ENCODE measurements around the gene TEX264. TPM values are rescaled to one million over a fixed set of nuclear protein-coding genes. Genes with fewer than 3 reads are reported as not detected.

TEX264 gene
- total and polyA plus RNA-seq, 2 of the 13 experiments (the other 11 are each of a cell fraction or from before 2014, with no cell fraction given): 35.2 to 52.1 TPM

GRCh38 chr3:51686056-51686455 is 15.0 kb downstream of the TEX264 start:
- ChIA-PET CTCF (ENCODE audit: low intra/inter-chr PET ratio, low total read pairs) (no interaction called here), POLR2A (no interaction called here)
- Histone ChIP-seq H3K4me3 (replicated peaks in 1 of 3; ENCODE audit: insufficient read depth in 1 of 3, low read depth in 2 of 3, low read length in 3 of 3) (no peak overlapping the region), H3K9ac (ENCODE audit: insufficient read depth, low read depth, low read length) (no peak overlapping the region), H3K4me1 (ENCODE audit: insufficient read depth, low read length) (0 out of 2 replicates have a peak, but pooled peaks cover 12% of the 10 kb centered on the region), H4K20me1 (ENCODE audit: insufficient read depth, low read length) (peaks cover 4% of the 10 kb centered on the region; the same call in 1 of the 2 replicates), H3K27ac (ENCODE audit: extremely low read length, insufficient read depth, low read length) (no peak overlapping the region), H3K9me3 (ENCODE audit: low read length) (no peaks in the 10 kb centered on the region), H3K36me3 (replicated peaks in 1 of 2; ENCODE audit: control insufficient read depth in 1 of 2, insufficient read depth in 2 of 2, low read length in 2 of 2) (peaks cover 28 to 56% of the 10 kb centered on the region in 2 experiments), H3K4me2 (ENCODE audit: low read depth, low read length) (no peak overlapping the region), H3K27me3 (ENCODE audit: control insufficient read depth in 1 of 2, insufficient read depth in 2 of 2, low read length in 2 of 2) (no peaks in the 10 kb centered on the region; a peak in 1 of 5 replicates), H3K79me2 (ENCODE audit: insufficient read depth, low read length) (peaks cover 3% of the 10 kb centered on the region), H2AFZ (ENCODE audit: low read length) (no peak overlapping the region)
- FAIRE-seq: no peak
- BruUV-seq (replicated peaks): no TSS peak
- DNase-seq (ENCODE audit: low spot score): no peak
- in situ Hi-C loops (cut with HindIII; ENCODE audit: extremely low pct_ligation_motif_present, low pct_unique_long_range_greater_than_20kb): no loop called here
- intact Hi-C loops (cut with micrococcal nuclease; ENCODE audit: unreplicated experiment): no loop called here
- no peak for TF ChIP-seq ZNF776 (CRISPR knock-in tag; IDR thresholded peaks at IDR 0.05)
- ATAC-seq: no peak
- WGBS (ENCODE audit: low lambda C conversion rate): 100% methylated on average over 3 of the region's 4 CpGs

GRCh38 chr3:51686512-51687215 is 15.6 kb downstream of the TEX264 start:
- Histone ChIP-seq H3K79me2 (ENCODE audit: insufficient read depth, low read length) (peaks cover 3% of the 10 kb centered on the region), H3K27me3 (ENCODE audit: control insufficient read depth in 1 of 2, insufficient read depth in 2 of 2, low read length in 2 of 2) (no peaks in the 10 kb centered on the region; a peak in 1 of 5 replicates), H3K4me2 (ENCODE audit: low read depth, low read length) (no peak overlapping the region), H3K9me3 (ENCODE audit: low read length) (no peaks in the 10 kb centered on the region), H3K4me3 (replicated peaks in 1 of 3; ENCODE audit: insufficient read depth in 1 of 3, low read depth in 2 of 3, low read length in 3 of 3) (no peak overlapping the region), H4K20me1 (ENCODE audit: insufficient read depth, low read length) (peaks cover 1% of the 10 kb centered on the region; the same call in 1 of the 2 replicates), H3K4me1 (ENCODE audit: insufficient read depth, low read length) (0 out of 2 replicates have a peak, but pooled peaks cover 7% of the 10 kb centered on the region), H2AFZ (ENCODE audit: low read length) (no peak overlapping the region), H3K9ac (ENCODE audit: insufficient read depth, low read depth, low read length) (no peak overlapping the region), H3K36me3 (replicated peaks in 1 of 2; ENCODE audit: control insufficient read depth in 1 of 2, insufficient read depth in 2 of 2, low read length in 2 of 2) (peaks cover 28 to 56% of the 10 kb centered on the region in 2 experiments), H3K27ac (ENCODE audit: extremely low read length, insufficient read depth, low read length) (no peak overlapping the region)
- in situ Hi-C loops (cut with HindIII; ENCODE audit: extremely low pct_ligation_motif_present, low pct_unique_long_range_greater_than_20kb) (no loop called here), intact Hi-C loops (cut with micrococcal nuclease; ENCODE audit: unreplicated experiment) (no loop called here)
- ATAC-seq (no peak), DNase-seq (ENCODE audit: low spot score) (no peak), FAIRE-seq (no peak)
- WGBS (ENCODE audit: low lambda C conversion rate): over 99% methylated on average over 8 of the region's 10 CpGs
- ChIA-PET POLR2A (no interaction called here), CTCF (ENCODE audit: low intra/inter-chr PET ratio, low total read pairs) (no interaction called here)
- BruUV-seq (replicated peaks): no TSS peak
- TF ChIP-seq EEA1 (CRISPR knock-in tag; IDR thresholded peaks at IDR 0.05; ENCODE audit: borderline replicate concordance) (no peak), SNAPC2 (CRISPR knock-in tag; IDR thresholded peaks at IDR 0.05) (no peak), CHD2 (IDR thresholded peaks at IDR 0.05; ENCODE audit: low read depth, low read length) (no peak), ZNF230 (CRISPR knock-in tag; IDR thresholded peaks at IDR 0.05) (no peak), ZNF7 (CRISPR knock-in tag; IDR thresholded peaks at IDR 0.05) (no peak), ZNF207 (IDR thresholded peaks at IDR 0.05; ENCODE audit: borderline replicate concordance) (no peak), ZNF430 (CRISPR knock-in tag; IDR thresholded peaks at IDR 0.05) (no peak), ZBTB44 (CRISPR knock-in tag; IDR thresholded peaks at IDR 0.05) (no peak), HOMEZ (CRISPR knock-in tag; IDR thresholded peaks at IDR 0.05; ENCODE audit: low read depth) (no peak), ADNP (CRISPR knock-in tag; IDR thresholded peaks at IDR 0.05) (no peak), ZNF619 (CRISPR knock-in tag; IDR thresholded peaks at IDR 0.05) (no peak), ZNF205 (CRISPR knock-in tag; IDR thresholded peaks at IDR 0.05) (no peak), CTCF (CRISPR knock-in tag; IDR thresholded peaks at IDR 0.05) (no peak), ZMYM4 (CRISPR knock-in tag; IDR thresholded peaks at IDR 0.05) (no peak)
